Endothelial cell of umbilical vein (primary cell): ENCODE results near the gene SETX. TPM values are rescaled to one million over a fixed set of nuclear protein-coding genes. Genes with fewer than 3 reads are reported as not detected.

Experiments
- BruUV-seq: library from RNA; stranded (reverse); fragments of 400-500 nt; replicated peaks from 2 replicates; lab custom pipeline; 2021; lab: Mats Ljungman, UMichigan
- CTCF ChIA-PET: fragments of 300-600, 350-600 bp; sonication (Branson Sonifier 250); formaldehyde crosslinking; loops from one replicate; lab custom pipeline; 2021; ENCODE audit warnings: antibody characterized with exemption, inconsistent platforms; lab: Charles Lee
- POLR2A ChIA-PET: fragments of 300-600, 350-600 bp; sonication (Branson Sonifier 250); formaldehyde crosslinking; loops from one replicate; lab custom pipeline; 2021; ENCODE audit warnings: antibody characterized with exemption, inconsistent platforms; lab: Charles Lee
- DNase-seq: peaks from one replicate; pipeline ENCODE4 v3.0.0-alpha.2; 2011; ENCODE audit warnings: low read depth, low spot score
- FAIRE-seq: peaks from 2 replicates; lab custom pipeline; 2011; peaks lifted over from hg19 to GRCh38; lab: Jason Lieb, UNC
- H2AFZ ChIP-seq: 2 replicates; pipeline ENCODE4 v1.6.0; 2012; ENCODE audit warnings: low read depth, low read length, control low read depth, inconsistent platforms
- H3K27ac ChIP-seq: 2 replicates; pipeline ENCODE4 v1.5.1; 2011; ENCODE audit warnings: low read depth, mild to moderate bottlenecking, control low read depth, low read length, moderate library complexity; ENCODE audit not compliant: insufficient read depth
- H3K27me3 ChIP-seq, 2 experiments: 2 replicates each; pipeline versions ENCODE4 v1.6.0 to v1.6.1; 2011; ENCODE audit warnings: low read length in 2 of 2, mixed read lengths in 1 of 2; ENCODE audit not compliant: control insufficient read depth in 2 of 2, insufficient read depth in 2 of 2
- H3K36me3 ChIP-seq, 2 experiments: 2 replicates in 1 of 2; 3 replicates in 1 of 2; pipeline ENCODE4 v1.5.1; 2011; ENCODE audit warnings: low read length in 2 of 2, mild to moderate bottlenecking in 1 of 2, moderate library complexity in 1 of 2; ENCODE audit not compliant: control insufficient read depth in 2 of 2, insufficient read depth in 2 of 2; ENCODE audit errors: extremely low read depth in 1 of 2
- H3K4me1 ChIP-seq: 3 replicates; pipeline ENCODE4 v1.5.1; 2011; ENCODE audit warnings: mild to moderate bottlenecking, low read length; ENCODE audit not compliant: control insufficient read depth, insufficient read depth; ENCODE audit errors: extremely low read depth
- H3K4me2 ChIP-seq: 2 replicates; pipeline ENCODE4 v1.6.1; 2011; ENCODE audit warnings: low read length, control low read depth, mixed read lengths; ENCODE audit not compliant: insufficient read depth
- H3K4me3 ChIP-seq, 3 experiments: fragments of 200-600 bp in 1 of 3; sonication (generic), shearing (Covaris generic) in 1 of 3; replicated peaks in 1 of 3; 2 replicates each; pipeline ENCODE4 v1.5.1; 2011 to 2016; ENCODE audit warnings: control low read depth in 3 of 3, low read length in 3 of 3, mild to moderate bottlenecking in 2 of 3, inconsistent platforms in 1 of 3, low read depth in 1 of 3, moderate library complexity in 1 of 3; ENCODE audit not compliant: insufficient read depth in 1 of 3
- H3K79me2 ChIP-seq: 2 replicates; pipeline ENCODE4 v1.6.0; 2012; ENCODE audit warnings: low read length, inconsistent platforms; ENCODE audit not compliant: control insufficient read depth, insufficient read depth
- H3K9ac ChIP-seq: replicated peaks from 2 replicates; pipeline ENCODE3; 2011; ENCODE audit warnings: low read length, control low read depth; ENCODE audit not compliant: insufficient read depth; ENCODE audit errors: extremely low read depth
- H3K9me1 ChIP-seq: replicated peaks from 3 replicates; pipeline ENCODE4 v1.6.0; 2011; ENCODE audit warnings: mild to moderate bottlenecking, low read length; ENCODE audit not compliant: control insufficient read depth, insufficient read depth; ENCODE audit errors: extremely low read depth
- H3K9me3 ChIP-seq: replicated peaks from 2 replicates; pipeline ENCODE4 v1.5.1; 2012; ENCODE audit warnings: low read length, inconsistent platforms; ENCODE audit not compliant: control insufficient read depth, insufficient read depth
- H4K20me1 ChIP-seq: replicated peaks from 2 replicates; pipeline ENCODE3; 2011; ENCODE audit warnings: mild to moderate bottlenecking, low read length; ENCODE audit not compliant: control insufficient read depth, insufficient read depth; ENCODE audit errors: extremely low read depth
- CTCF ChIP-seq, 2 donors: IDR thresholded peaks; 1 replicate in 1 of 2; 2 replicates in 1 of 2; pipeline ENCODE4 v1.5.1; 2011; ENCODE audit warnings: low read length in 2 of 2, mild to moderate bottlenecking in 2 of 2, moderate library complexity in 2 of 2, control low read depth in 1 of 2, inconsistent platforms in 1 of 2, low read depth in 1 of 2; ENCODE audit not compliant: insufficient read depth in 1 of 2; ENCODE audit errors: extremely low read depth in 1 of 2
- EZH2 ChIP-seq: IDR thresholded peaks from 2 replicates; pipeline ENCODE4 v1.6.1; 2012; ENCODE audit warnings: borderline replicate concordance, low read depth, mild to moderate bottlenecking, moderate library complexity, low read length, inconsistent platforms; ENCODE audit not compliant: severe bottlenecking
- FOS ChIP-seq: IDR thresholded peaks from 2 replicates; pipeline ENCODE4 v1.6.1; 2011; ENCODE audit warnings: mild to moderate bottlenecking, low read length, moderate library complexity, borderline replicate concordance; ENCODE audit not compliant: insufficient read depth
- GATA2 ChIP-seq: IDR thresholded peaks from 2 replicates; pipeline ENCODE4 v1.7.0; 2011; ENCODE audit warnings: low read depth, mild to moderate bottlenecking, moderate library complexity, mixed read lengths, low read length; ENCODE audit not compliant: insufficient read length, insufficient read depth
- JUN ChIP-seq: IDR thresholded peaks from 2 replicates; pipeline ENCODE4 v1.6.1; 2011; ENCODE audit warnings: borderline replicate concordance, low read depth; ENCODE audit not compliant: insufficient read length, insufficient read depth
- MAX ChIP-seq: IDR thresholded peaks from 2 replicates; pipeline ENCODE4 v1.6.1; 2011; ENCODE audit not compliant: insufficient read depth, insufficient read length
- MYC ChIP-seq: IDR thresholded peaks from one replicate; pipeline ENCODE4 v1.6.1; 2011; ENCODE audit warnings: mild to moderate bottlenecking, low read depth, low read length
- POLR2A ChIP-seq: IDR thresholded peaks from 2 replicates; pipeline ENCODE4 v1.6.1; 2012; ENCODE audit warnings: low read depth, mild to moderate bottlenecking, control low read depth, low read length
- POLR2AphosphoS5 ChIP-seq: IDR thresholded peaks from 2 replicates; pipeline ENCODE4 v1.6.1; 2012; ENCODE audit warnings: low read depth, mild to moderate bottlenecking, control low read depth, low read length, moderate library complexity; ENCODE audit not compliant: insufficient read depth
- dilution Hi-C: fragments of 300-500 bp; cut with MboI; formaldehyde crosslinking; loops from one replicate; pipeline ENCODE4 v1.15.0; 2019; ENCODE audit warnings: low sequenced_read_pairs; ENCODE audit not compliant: extremely low pct_ligation_motif_present
- intact Hi-C: fragments of 100-400 bp; cut with micrococcal nuclease; formaldehyde crosslinking; loops from one replicate; pipeline ENCODE4 v1.10.0; 2022
- polyA plus RNA-seq, 4 experiments: library from polyadenylated mRNA; depleted of rRNA in 3 of 4; stranded (reverse) in 3 of 4; unstranded in 1 of 4; fragments of >200 nt; gene quantifications; 2 replicates each; pipeline versions ENCODE4 v1.2.1 to v1.2.3, GENCODE V29; 2011 to 2012; ENCODE audit warnings: missing spikeins in 1 of 4
- total RNA-seq: library from RNA; stranded (reverse); gene quantifications from 2 replicates; pipeline ENCODE4 v1.2.3, GENCODE V29; 2021

The SETX gene
- total and polyA plus RNA-seq, 2 donors (not counting 3 experiments of a cell fraction or from before 2014, with no cell fraction given) = 20.9 to 47.7 TPM

DNA sequence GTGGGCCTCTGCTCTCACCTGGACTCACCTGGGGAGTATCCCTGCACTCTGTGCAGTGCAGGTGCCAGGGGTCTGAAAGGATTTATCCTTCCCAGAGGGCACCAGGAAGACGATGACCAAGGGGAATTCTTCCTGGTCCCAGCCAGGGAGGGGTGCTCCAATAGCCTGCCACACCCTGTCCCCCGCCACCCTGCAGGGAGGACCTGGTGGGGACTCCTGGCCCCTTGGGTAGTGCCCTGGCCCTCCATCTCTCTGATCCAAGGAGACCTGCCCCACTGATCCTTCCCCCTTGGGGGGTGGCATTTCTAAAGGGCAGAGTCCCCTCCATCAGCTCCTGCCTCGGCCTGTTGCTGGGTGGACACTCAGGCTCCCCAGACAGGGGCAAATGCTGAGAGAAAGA, 122.3 kb downstream of the SETX start:
- Histone ChIP-seq H3K27ac (no peak overlapping the region), H3K27me3 (peaks cover 0 to 7% of the 10 kb centered on the region in 2 experiments), H3K4me1 (no peaks in the 10 kb centered on the region), H3K9me1 (no peaks in the 10 kb centered on the region), H3K4me3 (no peak overlapping the region), H3K9me3 (no peaks in the 10 kb centered on the region), H3K36me3 (no peaks in the 10 kb centered on the region), H3K79me2 (no peaks in the 10 kb centered on the region), H2AFZ (no peak overlapping the region), H4K20me1 (no peaks in the 10 kb centered on the region), H3K9ac (no peak overlapping the region), H3K4me2 (no peak overlapping the region)
- dilution Hi-C loops (no loop called here), intact Hi-C loops (no loop called here)
- no TSS peak for BruUV-seq
- no peak for TF ChIP-seq FOS
- TF ChIP-seq POLR2AphosphoS5 = no peak
- no peak for TF ChIP-seq GATA2
- CTCF ChIA-PET = interaction anchor here (1.1 to 10.1 kb wide), 3 partner anchors 63 to 477 kb away, joined by 3 to 408 read pairs (median 4); no protein-coding TSS in a partner anchor
- DNase-seq = no peak
- POLR2A ChIA-PET = no interaction called here
- no peak for FAIRE-seq

- H4K20me1 ChIP-seq = no peaks in the 10 kb centered on the region
- FAIRE-seq (no peak), DNase-seq (no peak)
- no TSS peak for BruUV-seq
- no peaks in the 10 kb centered on the region for H3K79me2 ChIP-seq
- no peaks in the 10 kb centered on the region for H3K36me3 ChIP-seq
- intact Hi-C loops (no loop called here), dilution Hi-C loops (no loop called here)
- no peak overlapping the region for H3K27ac ChIP-seq
- no peaks in the 10 kb centered on the region for H3K9me3 ChIP-seq
- TF ChIP-seq GATA2 = no peak
- no peak for TF ChIP-seq EZH2
- TF ChIP-seq POLR2A = no peak
- no peak for TF ChIP-seq POLR2AphosphoS5
- no peak for TF ChIP-seq FOS
- TF ChIP-seq MYC = no peak
- TF ChIP-seq CTCF (IDR thresholded peaks at IDR 0.05; ENCODE audit: extremely low read depth in 1 of 2, insufficient read depth in 1 of 2, low read depth in 1 of 2, low read length in 2 of 2) = no peak
- no peak for TF ChIP-seq MAX
- no peak for TF ChIP-seq JUN
- H2AFZ ChIP-seq = no peak overlapping the region
- H3K4me2 ChIP-seq = no peak overlapping the region
- peaks cover 0 to 7% of the 10 kb centered on the region in 2 experiments for H3K27me3 ChIP-seq
- ChIA-PET CTCF (interaction anchor here (1.0 to 1.1 kb wide), 2 partner anchors 61 to 468 kb away, joined by 3 to 6 read pairs; no protein-coding TSS in a partner anchor), POLR2A (no interaction called here)
- H3K4me3 ChIP-seq = no peak overlapping the region
- no peak overlapping the region for H3K9ac ChIP-seq
- no peaks in the 10 kb centered on the region for H3K4me1 ChIP-seq
- no peaks in the 10 kb centered on the region for H3K9me1 ChIP-seq
Observed at GRCh38 chr9:132231019-132231701, 123.6 kb downstream of the SETX start.
